Transverse colon (tissue), 3 donors: ENCODE data around the gene KCNJ11.

Experiments used
- POLR2A ChIP-seq: fragments of 450-650 bp; IDR thresholded peaks from one replicate; pipeline ENCODE4 v1.6.1; 2016; ENCODE audit warnings: antibody characterized with exemption, mild to moderate bottlenecking, moderate library complexity
- TF ChIP-seq, protein P1 (sequence below), 5 experiments: fragments of 200-600 bp in 3 of 5; fragments of 450-650 bp in 2 of 5; sonication (generic) in 3 of 5; IDR thresholded peaks; 1 replicate in 2 of 5; 2 replicates in 3 of 5; pipeline ENCODE4 v1.5.1; 2016 to 2017; ENCODE audit warnings: antibody characterized with exemption in 5 of 5, inconsistent platforms in 3 of 5, mild to moderate bottlenecking in 2 of 5, moderate library complexity in 1 of 5

DNA sequence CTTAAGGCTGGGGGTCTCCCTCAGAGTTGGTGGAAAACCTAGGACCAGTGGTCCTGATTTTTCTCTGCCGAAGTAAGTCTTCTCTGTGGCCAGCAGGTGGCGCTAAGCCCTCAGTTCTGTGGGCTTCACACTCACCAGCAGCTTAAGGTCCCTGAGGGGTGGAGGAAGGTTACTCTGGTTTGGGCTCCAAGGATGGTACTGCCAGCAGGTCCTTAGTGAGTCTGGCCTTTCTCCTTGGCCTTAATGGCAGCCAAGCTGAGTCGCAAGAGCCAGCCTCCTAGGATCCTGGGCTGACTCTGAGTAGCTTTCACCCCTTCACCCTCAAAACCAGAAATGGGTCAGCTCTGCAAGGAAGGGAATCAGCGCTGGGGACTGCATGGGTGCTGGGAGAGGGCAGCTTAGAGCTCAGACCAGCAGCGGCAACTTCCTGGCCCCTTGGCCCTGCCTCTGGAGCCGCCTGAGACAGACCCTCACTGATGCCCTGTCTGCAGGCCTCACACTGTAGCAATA lies 4.4 kb downstream of the KCNJ11 start:
- TF ChIP-seq, protein P1, sequence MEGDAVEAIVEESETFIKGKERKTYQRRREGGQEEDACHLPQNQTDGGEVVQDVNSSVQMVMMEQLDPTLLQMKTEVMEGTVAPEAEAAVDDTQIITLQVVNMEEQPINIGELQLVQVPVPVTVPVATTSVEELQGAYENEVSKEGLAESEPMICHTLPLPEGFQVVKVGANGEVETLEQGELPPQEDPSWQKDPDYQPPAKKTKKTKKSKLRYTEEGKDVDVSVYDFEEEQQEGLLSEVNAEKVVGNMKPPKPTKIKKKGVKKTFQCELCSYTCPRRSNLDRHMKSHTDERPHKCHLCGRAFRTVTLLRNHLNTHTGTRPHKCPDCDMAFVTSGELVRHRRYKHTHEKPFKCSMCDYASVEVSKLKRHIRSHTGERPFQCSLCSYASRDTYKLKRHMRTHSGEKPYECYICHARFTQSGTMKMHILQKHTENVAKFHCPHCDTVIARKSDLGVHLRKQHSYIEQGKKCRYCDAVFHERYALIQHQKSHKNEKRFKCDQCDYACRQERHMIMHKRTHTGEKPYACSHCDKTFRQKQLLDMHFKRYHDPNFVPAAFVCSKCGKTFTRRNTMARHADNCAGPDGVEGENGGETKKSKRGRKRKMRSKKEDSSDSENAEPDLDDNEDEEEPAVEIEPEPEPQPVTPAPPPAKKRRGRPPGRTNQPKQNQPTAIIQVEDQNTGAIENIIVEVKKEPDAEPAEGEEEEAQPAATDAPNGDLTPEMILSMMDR (IDR thresholded peaks at IDR 0.05), result peak; percentile 87 to 94 (median 90)
- no peak for TF ChIP-seq POLR2A
